WTC11 (cell line): ENCODE data around the gene GALNTL6.

Source experiments
- NR2C2 ChIP-seq: sonication (generic); formaldehyde crosslinking; IDR thresholded peaks from 2 replicates; pipeline ENCODE4 v1.8.0; 2022; ENCODE audit warnings: mild to moderate bottlenecking, missing genetic modification reagents
- TP53 ChIP-seq: sonication (generic); formaldehyde crosslinking; IDR thresholded peaks from 2 replicates; pipeline ENCODE4 v1.8.1; 2023; ENCODE audit warnings: mild to moderate bottlenecking, missing genetic modification reagents
- TF ChIP-seq, protein P1 (sequence below): sonication (generic); formaldehyde crosslinking; IDR thresholded peaks from 2 replicates; pipeline ENCODE4 v1.8.0; 2022; ENCODE audit warnings: mild to moderate bottlenecking, missing genetic modification reagents

- TF ChIP-seq, protein P1, sequence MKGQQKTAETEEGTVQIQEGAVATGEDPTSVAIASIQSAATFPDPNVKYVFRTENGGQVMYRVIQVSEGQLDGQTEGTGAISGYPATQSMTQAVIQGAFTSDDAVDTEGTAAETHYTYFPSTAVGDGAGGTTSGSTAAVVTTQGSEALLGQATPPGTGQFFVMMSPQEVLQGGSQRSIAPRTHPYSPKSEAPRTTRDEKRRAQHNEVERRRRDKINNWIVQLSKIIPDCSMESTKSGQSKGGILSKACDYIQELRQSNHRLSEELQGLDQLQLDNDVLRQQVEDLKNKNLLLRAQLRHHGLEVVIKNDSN (CRISPR knock-in tag), result no peak
- TF ChIP-seq NR2C2 (CRISPR knock-in tag) (no peak), TP53 (CRISPR knock-in tag) (no peak)
Observed at GRCh38 chr4:172818901-172819300, 1005.7 kb downstream of the GALNTL6 start.
